Fibroblast of pulmonary artery (primary cell): ENCODE measurements around the gene ESR2.

Source experiments
- DNase-seq: peaks from one replicate; pipeline ENCODE4 v3.0.0-alpha.2; 2010; ENCODE audit warnings: low read depth
- H3K4me3 ChIP-seq: replicated peaks from 2 replicates; pipeline ENCODE4 v1.5.1; 2011; ENCODE audit warnings: low read depth, mild to moderate bottlenecking, control low read depth, low read length, moderate library complexity
- CTCF ChIP-seq: IDR thresholded peaks from 2 replicates; pipeline ENCODE4 v1.5.1; 2011; ENCODE audit warnings: mild to moderate bottlenecking, control low read depth, low read length, inconsistent platforms; ENCODE audit errors: missing control alignments

ESR2 gene

GRCh38 chr14:64210216-64210615 lies 84.0 kb downstream of the ESR2 start:
- no peak for DNase-seq
- H3K4me3 ChIP-seq, result no peak overlapping the region
- no peak for TF ChIP-seq CTCF

- TF ChIP-seq CTCF, result no peak
- peak; percentile 65 for DNase-seq
- no peak overlapping the region for H3K4me3 ChIP-seq
Observed at GRCh38 chr14:64209444-64210131, 84.6 kb downstream of the ESR2 start.

- DNase-seq, result no peak
- no peak for TF ChIP-seq CTCF
- no peak overlapping the region for H3K4me3 ChIP-seq
Observed at GRCh38 chr14:64208981-64209380, 85.2 kb downstream of the ESR2 start.

GRCh38 chr14:64208261-64208660 lies 85.9 kb downstream of the ESR2 start:
- no peak for TF ChIP-seq CTCF
- no peak overlapping the region for H3K4me3 ChIP-seq
- DNase-seq, result no peak

- no peak for DNase-seq
- H3K4me3 ChIP-seq, result no peak overlapping the region
- TF ChIP-seq CTCF, result no peak
Observed at GRCh38 chr14:64203366-64204006, 90.7 kb downstream of the ESR2 start.

GRCh38 chr14:64202716-64203115 lies 91.5 kb downstream of the ESR2 start:
- TF ChIP-seq CTCF, result no peak
- DNase-seq, result no peak
- H3K4me3 ChIP-seq, result no peak overlapping the region
